MCF 10A (cell line): ENCODE data around the gene RIPK3. TPM values are rescaled to one million over a fixed set of nuclear protein-coding genes. Genes with fewer than 3 reads are reported as not detected.
"Not testable (repeated sequence)": the region's sequence is repeated elsewhere in the genome, so short reads cannot be mapped to it uniquely, and the experiment has no call there.

ENCODE experiments used
- BruUV-seq: library from RNA; stranded (reverse); fragments of 400-500 nt; replicated peaks from 2 replicates; lab custom pipeline; 2021; lab: Mats Ljungman, UMichigan
- CTCF ChIA-PET: fragments of 300-600 bp; sonication (Branson Sonifier 250); formaldehyde crosslinking; extraction: SDS; loops from one replicate; lab custom pipeline; 2021; ENCODE audit warnings: antibody characterized with exemption, inconsistent platforms; lab: Yijun Ruan, JAX
- POLR2A ChIA-PET: fragments of 300-600, 350-650 bp; sonication (Branson Sonifier 250); formaldehyde crosslinking; extraction: SDS; loops from one replicate; lab custom pipeline; 2020; ENCODE audit warnings: antibody characterized with exemption, inconsistent platforms; lab: Yijun Ruan, JAX
- DNase-seq: peaks from one replicate; pipeline ENCODE4 v3.0.0-alpha.2; 2018; ENCODE audit not compliant: unreplicated experiment
- H3K27ac Mint-ChIP-seq: one replicate; pipeline ENCODE4 v1.8.0; 2022; ENCODE audit warnings: mild to moderate bottlenecking, low read depth, mixed read lengths; ENCODE audit not compliant: unreplicated experiment
- H3K27me3 Mint-ChIP-seq: one replicate; pipeline ENCODE4 v1.8.0; 2022; ENCODE audit warnings: mixed read lengths; ENCODE audit not compliant: insufficient read depth, unreplicated experiment
- H3K36me3 Mint-ChIP-seq: one replicate; pipeline ENCODE4 v1.8.0; 2022; ENCODE audit warnings: mild to moderate bottlenecking, moderate library complexity, mixed read lengths; ENCODE audit not compliant: insufficient read depth, unreplicated experiment
- H3K4me1 Mint-ChIP-seq: one replicate; pipeline ENCODE4 v1.8.0; 2022; ENCODE audit warnings: mixed read lengths; ENCODE audit not compliant: insufficient read depth, unreplicated experiment
- H3K4me3 Mint-ChIP-seq: one replicate; pipeline ENCODE4 v1.8.0; 2022; ENCODE audit warnings: mild to moderate bottlenecking, moderate library complexity, mixed read lengths; ENCODE audit not compliant: unreplicated experiment
- H3K9me3 Mint-ChIP-seq: one replicate; pipeline ENCODE4 v1.8.0; 2022; ENCODE audit warnings: mixed read lengths; ENCODE audit not compliant: unreplicated experiment
- CTCF ChIP-seq: fragments of 200-600 bp; IDR thresholded peaks from one replicate; pipeline ENCODE4 v1.8.0; 2022; ENCODE audit warnings: antibody characterized with exemption, mild to moderate bottlenecking; ENCODE audit not compliant: unreplicated experiment
- intact Hi-C: fragments of 100-400 bp; cut with micrococcal nuclease; formaldehyde crosslinking; loops from 2 replicates; pipeline ENCODE4 v1.14.1; 2022
- total RNA-seq: library from RNA; stranded (reverse); gene quantifications from 2 replicates; pipeline ENCODE4 v1.2.3, GENCODE V29; 2022

RIPK3 gene
- total RNA-seq, 1 experiment from 2014 or later, result not detected

- Mint-ChIP-seq H3K27ac (no peak overlapping the region), H3K27me3 (peaks cover 11% of the 10 kb centered on the region), H3K4me1 (peaks cover 7% of the 10 kb centered on the region), H3K36me3 (peaks cover 6% of the 10 kb centered on the region), H3K9me3 (no peaks in the 10 kb centered on the region), H3K4me3 (no peak overlapping the region)
- ChIA-PET CTCF (interaction anchor here (0.6 to 16.6 kb wide), 18 partner anchors 8 to 110 kb away, joined by 3 to 626 read pairs (median 8); partner anchors contain the start of genes CBLN3, CIDEB, KHNYN and LTB4R), POLR2A (interaction anchor here (1.9 to 3.3 kb wide), 2 partner anchors 100 to 106 kb away, joined by 7 to 52 read pairs; partner anchors contain the start of genes CBLN3 and KHNYN)
- BruUV-seq, result no TSS peak
- intact Hi-C loops, result no loop called here
- no peak for DNase-seq
- no peak for TF ChIP-seq CTCF
These were observed 8.7 kb downstream of the RIPK3 start for GRCh38 chr14:24330973-24331674.

- Mint-ChIP-seq H3K4me3 (no peak overlapping the region), H3K9me3 (no peaks in the 10 kb centered on the region), H3K36me3 (peaks cover 6% of the 10 kb centered on the region), H3K27me3 (peaks cover 2% of the 10 kb centered on the region), H3K27ac (no peak overlapping the region), H3K4me1 (peaks cover 7% of the 10 kb centered on the region)
- no TSS peak for BruUV-seq
- no peak for TF ChIP-seq CTCF
- POLR2A ChIA-PET, result no interaction called here
- CTCF ChIA-PET, result interaction anchor here (0.6 to 16.6 kb wide), 12 partner anchors 10 to 972 kb away, joined by 3 to 626 read pairs (median 6); partner anchors contain the start of genes CBLN3, CIDEB, KHNYN and LTB4R
- intact Hi-C loops, result no loop called here
- DNase-seq, result no peak
These were observed 10.1 kb downstream of the RIPK3 start for GRCh38 chr14:24329736-24330135.

DNA sequence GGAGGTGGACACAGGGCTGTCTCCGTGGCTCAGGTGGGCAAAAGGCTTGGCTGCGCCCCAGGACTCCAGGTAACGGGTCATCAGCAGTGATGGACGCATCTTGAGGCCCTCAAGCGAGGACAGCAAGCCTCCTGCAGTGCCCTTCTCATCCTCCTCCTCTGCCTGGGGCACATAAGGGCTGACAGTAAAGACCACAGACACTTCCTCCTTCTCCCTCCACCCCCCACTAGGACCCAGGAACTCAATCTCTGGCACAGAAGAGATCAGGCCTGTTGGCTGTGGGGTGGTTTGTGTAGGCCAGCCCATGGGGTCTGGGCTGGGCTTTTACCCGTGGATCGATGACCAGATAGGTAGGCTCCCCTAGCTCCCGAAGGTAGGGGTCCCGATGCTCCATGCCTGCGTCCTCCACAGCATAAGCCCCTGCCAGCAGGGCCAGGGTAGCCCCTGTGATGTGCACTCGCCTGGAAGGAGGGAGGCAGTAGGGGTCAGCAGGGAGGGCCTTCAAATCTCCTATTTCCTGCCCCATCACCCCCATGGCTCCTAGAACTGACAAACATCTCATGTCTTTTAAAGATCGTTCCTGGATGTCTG lies 10.6 kb downstream of the RIPK3 start:
- ChIA-PET CTCF (interaction anchor here (0.6 to 16.6 kb wide), 14 partner anchors 9 to 972 kb away, joined by 3 to 626 read pairs (median 5); partner anchors contain the start of genes CBLN3, CIDEB, KHNYN and LTB4R), POLR2A (interaction anchor here (0.6 kb wide), 1 partner anchor 107 kb away, joined by 3 read pairs; no protein-coding TSS in a partner anchor)
- H3K27ac Mint-ChIP-seq, result no peak overlapping the region
- TF ChIP-seq CTCF, result no peak
- DNase-seq, result no peak
- peaks cover 6% of the 10 kb centered on the region for H3K36me3 Mint-ChIP-seq
- H3K4me3 Mint-ChIP-seq, result no peak overlapping the region
- intact Hi-C loops, result no loop called here
- BruUV-seq, result no TSS peak
- no peaks in the 10 kb centered on the region for H3K27me3 Mint-ChIP-seq
- H3K4me1 Mint-ChIP-seq, result peaks cover 7% of the 10 kb centered on the region
- H3K9me3 Mint-ChIP-seq, result no peaks in the 10 kb centered on the region

DNA sequence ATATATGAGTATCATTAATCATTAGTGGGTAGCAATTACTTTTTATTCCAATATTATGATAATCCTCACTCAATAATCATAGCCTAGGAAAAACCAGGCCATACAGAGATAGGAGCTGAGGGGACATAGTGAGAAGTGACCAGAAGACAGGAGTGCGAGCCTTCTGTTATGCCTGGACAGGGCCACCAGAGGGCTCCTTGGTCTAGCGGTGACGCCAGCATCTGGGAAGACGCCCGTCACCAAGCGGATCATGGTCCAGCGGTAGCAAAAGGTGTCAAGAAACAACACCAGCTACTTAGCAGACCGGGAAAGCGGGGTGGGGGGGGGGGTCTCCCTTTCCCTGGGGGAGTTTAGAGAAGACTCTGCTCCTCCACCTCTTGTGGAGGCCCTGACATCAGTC lies 11.9 kb downstream of the RIPK3 start:
- H3K9me3 Mint-ChIP-seq, H3K36me3 Mint-ChIP-seq, DNase-seq, H3K4me3 Mint-ChIP-seq, H3K4me1 Mint-ChIP-seq, H3K27ac Mint-ChIP-seq, BruUV-seq, H3K27me3 Mint-ChIP-seq: not testable (repeated sequence)
- ChIA-PET CTCF (interaction anchor here (0.7 to 16.6 kb wide), 18 partner anchors 8 to 113 kb away, joined by 3 to 626 read pairs (median 4); partner anchors contain the start of genes CBLN3, CIDEB, KHNYN and LTB4R), POLR2A (interaction anchor here (1.1 to 1.7 kb wide), 2 partner anchors 85 to 108 kb away, joined by 3 to 8 read pairs; partner anchors contain the start of gene TINF2)
- TF ChIP-seq CTCF, result peak; percentile 56
- intact Hi-C loops, result loop anchor here (1.0 kb wide), 1 partner anchor 108 kb away; no protein-coding TSS in a partner anchor
